Naive B cell (primary cell): Measurements from ENCODE around the gene GOLGA3. TPM values are rescaled to one million over a fixed set of nuclear protein-coding genes. Genes with fewer than 3 reads are reported as not detected.
"Not testable (repeated sequence)": the region's sequence is repeated elsewhere in the genome, so short reads cannot be mapped to it uniquely, and the experiment has no call there.

Experiments used
- ATAC-seq, 2 donors: fragments of 150-1000 bp; cut with Tn5 transposase; 2 replicates each; pipeline ENCODE4 v1.10.0; 2021; ENCODE audit warnings: low read depth in 2 of 2, mild to moderate bottlenecking in 2 of 2, moderate library complexity in 2 of 2
- DNase-seq: peaks from one replicate; pipeline ENCODE4 v3.0.0; 2022
- H3K27ac Mint-ChIP-seq, 6 donors: one replicate each; pipeline ENCODE4 v1.8.0; 2020 to 2022; ENCODE audit warnings: mild to moderate bottlenecking in 6 of 6, mixed read lengths in 6 of 6, moderate library complexity in 5 of 6, inconsistent platforms in 2 of 6
- H3K27me3 Mint-ChIP-seq, 3 donors: one replicate each; pipeline ENCODE4 v1.8.0; 2021 to 2022; ENCODE audit warnings: mixed read lengths in 3 of 3, mild to moderate bottlenecking in 1 of 3
- H3K36me3 Mint-ChIP-seq, 2 donors: one replicate each; pipeline ENCODE4 v1.8.0; 2020 to 2022; ENCODE audit warnings: mixed read lengths in 2 of 2, inconsistent platforms in 1 of 2, mild to moderate bottlenecking in 1 of 2
- H3K4me1 Mint-ChIP-seq, 3 donors: one replicate each; pipeline ENCODE4 v1.8.0; 2020 to 2022; ENCODE audit warnings: mixed read lengths in 3 of 3, inconsistent platforms in 1 of 3, mild to moderate bottlenecking in 1 of 3, moderate library complexity in 1 of 3
- H3K4me3 Mint-ChIP-seq, 8 donors: one replicate each; pipeline ENCODE4 v1.8.0; 2020 to 2022; ENCODE audit warnings: mild to moderate bottlenecking in 8 of 8, mixed read lengths in 8 of 8, moderate library complexity in 8 of 8, inconsistent platforms in 2 of 8
- H3K9me3 Mint-ChIP-seq, 7 donors: one replicate each; pipeline ENCODE4 v1.8.0; 2020 to 2022; ENCODE audit warnings: mixed read lengths in 7 of 7, mild to moderate bottlenecking in 5 of 7, inconsistent platforms in 2 of 7, moderate library complexity in 1 of 7
- polyA plus RNA-seq, 6 donors: library from polyadenylated mRNA; unstranded; fragments of 300-500 nt; fragmentation: Illumina TruSeq; gene quantifications; one replicate each; pipeline ENCODE4 v1.2.3, GENCODE V29; 2021; ENCODE audit warnings: low read depth in 6 of 6

The GOLGA3 gene
- polyA plus RNA-seq, 6 donors from 2014 or later: 0.17 to 13.6 (median 4.8) TPM

- no peak for DNase-seq
- peak overlapping the region in 2 of 6 donors; percentile 49 to 66 for H3K27ac Mint-ChIP-seq
- peak overlapping the region in 3 of 8 donors; percentile 28 to 96 (median 84) for H3K4me3 Mint-ChIP-seq
- peaks cover 19 to 41% (median 25%) of the 10 kb centered on the region in 3 donors for H3K4me1 Mint-ChIP-seq
- H3K9me3 Mint-ChIP-seq: no peaks in the 10 kb centered on the region
- no peak for ATAC-seq
- H3K27me3 Mint-ChIP-seq: no peaks in the 10 kb centered on the region
- peaks cover 0 to 2% of the 10 kb centered on the region in 2 donors for H3K36me3 Mint-ChIP-seq
Observed at GRCh38 chr12:132759359-132759758, 69.3 kb downstream of the GOLGA3 start.

- not testable (repeated sequence) for H3K27ac Mint-ChIP-seq, H3K36me3 Mint-ChIP-seq
Observed at GRCh38 chr12:132758825-132759224, 69.8 kb downstream of the GOLGA3 start.

GRCh38 chr12:132754160-132754932 is 74.3 kb downstream of the GOLGA3 start:
- ATAC-seq: peak in 1 of 2 donors; percentile 28
- peaks cover 0 to 11% (median 4%) of the 10 kb centered on the region in 3 donors for H3K4me1 Mint-ChIP-seq
- no peak overlapping the region for H3K27ac Mint-ChIP-seq

More at GRCh38 chr12:132758825-132759224, 69.8 kb downstream of the GOLGA3 start:
- ATAC-seq, H3K9me3 Mint-ChIP-seq, DNase-seq, H3K27me3 Mint-ChIP-seq: not testable (repeated sequence)
- Mint-ChIP-seq H3K4me1 (peaks cover 19 to 36% (median 21%) of the 10 kb centered on the region in 3 donors), H3K4me3 (peak overlapping the region in 1 of 8 donors; percentile 96)

GRCh38 chr12:132753670-132754069 is 75.0 kb downstream of the GOLGA3 start:
- not testable (repeated sequence) for H3K36me3 Mint-ChIP-seq, H3K4me3 Mint-ChIP-seq, H3K27ac Mint-ChIP-seq, DNase-seq, H3K4me1 Mint-ChIP-seq, H3K9me3 Mint-ChIP-seq, H3K27me3 Mint-ChIP-seq
- peak; percentile 55 to 63 for ATAC-seq

More at GRCh38 chr12:132754160-132754932, 74.3 kb downstream of the GOLGA3 start:
- no peaks in the 10 kb centered on the region for H3K27me3 Mint-ChIP-seq
- H3K9me3 Mint-ChIP-seq: no peaks in the 10 kb centered on the region
- DNase-seq: no peak
- peaks cover 0 to 4% of the 10 kb centered on the region in 2 donors for H3K36me3 Mint-ChIP-seq
- H3K4me3 Mint-ChIP-seq: no peak overlapping the region

GRCh38 chr12:132748319-132748718 is 80.3 kb downstream of the GOLGA3 start:
- H3K36me3 Mint-ChIP-seq: peaks cover 4 to 9% of the 10 kb centered on the region in 2 donors
- peaks cover 4 to 14% (median 4%) of the 10 kb centered on the region in 3 donors for H3K4me1 Mint-ChIP-seq
- H3K4me3 Mint-ChIP-seq: no peak overlapping the region
- ATAC-seq (no peak), DNase-seq (no peak)
- no peak overlapping the region for H3K27ac Mint-ChIP-seq
- no peaks in the 10 kb centered on the region for H3K9me3 Mint-ChIP-seq
- H3K27me3 Mint-ChIP-seq: no peaks in the 10 kb centered on the region

- Mint-ChIP-seq H3K4me3 (no peak overlapping the region), H3K27me3 (no peaks in the 10 kb centered on the region), H3K27ac (no peak overlapping the region), H3K36me3 (peaks cover 5 to 11% of the 10 kb centered on the region in 2 donors), H3K9me3 (no peaks in the 10 kb centered on the region), H3K4me1 (peaks cover 4 to 14% (median 5%) of the 10 kb centered on the region in 3 donors)
- DNase-seq (no peak), ATAC-seq (no peak)
Observed at GRCh38 chr12:132747896-132748295, 80.8 kb downstream of the GOLGA3 start.

- ATAC-seq (no peak), DNase-seq (no peak)
- Mint-ChIP-seq H3K27me3 (no peaks in the 10 kb centered on the region), H3K4me3 (no peak overlapping the region), H3K4me1 (peaks cover 8 to 14% (median 10%) of the 10 kb centered on the region in 3 donors), H3K36me3 (peaks cover 10 to 16% of the 10 kb centered on the region in 2 donors), H3K27ac (no peak overlapping the region), H3K9me3 (peaks cover 0 to 4% (median 0%) of the 10 kb centered on the region in 7 donors)
Observed at GRCh38 chr12:132747395-132747794, 81.3 kb downstream of the GOLGA3 start.

GRCh38 chr12:132746613-132747012 is 82.1 kb downstream of the GOLGA3 start:
- Mint-ChIP-seq H3K27me3 (no peaks in the 10 kb centered on the region), H3K4me1 (peaks cover 12 to 18% (median 14%) of the 10 kb centered on the region in 3 donors), H3K4me3 (peak overlapping the region in 1 of 8 donors; percentile 35), H3K9me3 (peaks cover 0 to 5% (median 0%) of the 10 kb centered on the region in 7 donors), H3K36me3 (peaks cover 11 to 22% of the 10 kb centered on the region in 2 donors), H3K27ac (peak overlapping the region in 1 of 6 donors; percentile 34)
- ATAC-seq: no peak
- DNase-seq: no peak

GRCh38 chr12:132743831-132744230 is 84.8 kb downstream of the GOLGA3 start:
- Mint-ChIP-seq H3K36me3 (peaks cover 11 to 22% of the 10 kb centered on the region in 2 donors), H3K27ac (peak overlapping the region in 2 of 6 donors; percentile 15 to 33), H3K9me3 (peaks cover 0 to 5% (median 0%) of the 10 kb centered on the region in 7 donors), H3K4me1 (peaks cover 12 to 19% (median 14%) of the 10 kb centered on the region in 3 donors), H3K4me3 (no peak overlapping the region), H3K27me3 (no peaks in the 10 kb centered on the region)
- no peak for DNase-seq
- no peak for ATAC-seq

GRCh38 chr12:132741620-132742019 is 87.0 kb downstream of the GOLGA3 start:
- Mint-ChIP-seq H3K27me3 (no peaks in the 10 kb centered on the region), H3K36me3 (peaks cover 7 to 30% of the 10 kb centered on the region in 2 donors), H3K4me1 (peaks cover 12 to 25% (median 14%) of the 10 kb centered on the region in 3 donors), H3K4me3 (peak overlapping the region in 1 of 8 donors; percentile 28), H3K27ac (peak overlapping the region in 4 of 6 donors; percentile 4 to 75 (median 62)), H3K9me3 (peaks cover 0 to 5% (median 0%) of the 10 kb centered on the region in 7 donors)
- DNase-seq (no peak), ATAC-seq (peak; percentile 40 to 83)

GRCh38 chr12:132740652-132741051 is 88.0 kb downstream of the GOLGA3 start:
- DNase-seq (no peak), ATAC-seq (no peak)
- no peaks in the 10 kb centered on the region for H3K27me3 Mint-ChIP-seq
- H3K36me3 Mint-ChIP-seq: peaks cover 7 to 30% of the 10 kb centered on the region in 2 donors
- no peak overlapping the region for H3K4me3 Mint-ChIP-seq
- peak overlapping the region in 2 of 6 donors; percentile 52 to 96 for H3K27ac Mint-ChIP-seq
- H3K9me3 Mint-ChIP-seq: peaks cover 0 to 5% (median 0%) of the 10 kb centered on the region in 7 donors
- H3K4me1 Mint-ChIP-seq: peaks cover 12 to 25% (median 14%) of the 10 kb centered on the region in 3 donors

GRCh38 chr12:132740313-132740646 is 88.4 kb downstream of the GOLGA3 start:
- DNase-seq: no peak
- Mint-ChIP-seq H3K27me3 (no peaks in the 10 kb centered on the region), H3K36me3 (peaks cover 7 to 30% of the 10 kb centered on the region in 2 donors), H3K4me3 (no peak overlapping the region), H3K4me1 (peaks cover 12 to 25% (median 12%) of the 10 kb centered on the region in 3 donors), H3K27ac (peak overlapping the region in 3 of 6 donors; percentile 49 to 96 (median 52)), H3K9me3 (peaks cover 0 to 5% (median 0%) of the 10 kb centered on the region in 7 donors)
- ATAC-seq: no peak

- peak overlapping the region in 2 of 6 donors; percentile 50 for H3K27ac Mint-ChIP-seq
- peaks cover 7 to 30% of the 10 kb centered on the region in 2 donors for H3K36me3 Mint-ChIP-seq
- H3K27me3 Mint-ChIP-seq: no peaks in the 10 kb centered on the region
- H3K4me3 Mint-ChIP-seq: no peak overlapping the region
- peaks cover 0 to 5% (median 0%) of the 10 kb centered on the region in 7 donors for H3K9me3 Mint-ChIP-seq
- H3K4me1 Mint-ChIP-seq: peaks cover 7 to 25% (median 10%) of the 10 kb centered on the region in 3 donors
- DNase-seq: no peak
- no peak for ATAC-seq
Observed at GRCh38 chr12:132739600-132740312, 88.9 kb downstream of the GOLGA3 start.
